K562 (cell line): Measurements from ENCODE around the gene MAGI2. TPM values are rescaled to one million over a fixed set of nuclear protein-coding genes. Genes with fewer than 3 reads are reported as not detected.

ENCODE experiments used
- ATAC-seq: fragments of 200-7000 bp; cut with Tn5 transposase; 3 replicates; pipeline ENCODE4 v1.9.1; 2020; ENCODE audit warnings: moderate library complexity
- BruUV-seq: library from RNA; stranded (reverse); fragments of 400-500 nt; replicated peaks from 2 replicates; lab custom pipeline; 2021; lab: Mats Ljungman, UMichigan
- CTCF ChIA-PET: fragments of 300-600 bp; formaldehyde crosslinking; extraction: SDS; loops from one replicate; lab custom pipeline; 2021; ENCODE audit warnings: low intra/inter-chr PET ratio; lab: Yijun Ruan, JAX
- POLR2A ChIA-PET: fragments of 300-600, 350-650 bp; sonication (Branson Sonifier 250); formaldehyde crosslinking; extraction: SDS; loops from one replicate; lab custom pipeline; 2021; ENCODE audit warnings: antibody characterized with exemption, inconsistent platforms; lab: Yijun Ruan, JAX
- DNase-seq, 4 experiments: peaks; one replicate each; pipeline versions ENCODE4 v3.0.0 to v3.0.0-alpha.2; 2011 to 2018; ENCODE audit warnings: low spot score in 3 of 4, mixed read lengths in 3 of 4; ENCODE audit errors: extremely low read depth in 1 of 4
- FAIRE-seq: peaks from 2 replicates; lab custom pipeline; 2011; peaks lifted over from hg19 to GRCh38; lab: Jason Lieb, UNC
- H2AFZ ChIP-seq: 2 replicates; pipeline ENCODE4 v1.6.0; 2011; ENCODE audit warnings: low read depth, low read length, control low read depth, inconsistent platforms
- H3K27ac ChIP-seq: fragments of 200-600 bp; 3 replicates; pipeline ENCODE4 v1.8.0; 2011; ENCODE audit warnings: low read depth, mild to moderate bottlenecking, control low read depth, inconsistent platforms, low read length, moderate library complexity, mixed read lengths; ENCODE audit errors: extremely low read depth
- H3K27me3 ChIP-seq, 2 experiments: fragments of 300-600 bp in 1 of 2; 2 replicates in 1 of 2; 3 replicates in 1 of 2; pipeline versions ENCODE4 v1.6.0 to v1.8.0; 2011; ENCODE audit warnings: inconsistent platforms in 2 of 2, low read length in 2 of 2, mild to moderate bottlenecking in 1 of 2, mixed read lengths in 1 of 2, moderate library complexity in 1 of 2; ENCODE audit not compliant: control insufficient read depth in 2 of 2, insufficient read depth in 2 of 2
- H3K36me3 ChIP-seq: fragments of 300-600 bp; 3 replicates; pipeline ENCODE4 v1.8.0; 2011; ENCODE audit warnings: mild to moderate bottlenecking, low read length, inconsistent platforms; ENCODE audit not compliant: control insufficient read depth, insufficient read depth
- H3K4me1 ChIP-seq, 2 experiments: fragments of 200-600 bp in 1 of 2; replicated peaks in 1 of 2; 2 replicates in 1 of 2; 3 replicates in 1 of 2; pipeline versions ENCODE4 v1.5.1 to v1.8.0; 2011; ENCODE audit warnings: inconsistent platforms in 2 of 2, low read length in 2 of 2, mild to moderate bottlenecking in 1 of 2, mixed read lengths in 1 of 2, moderate library complexity in 1 of 2; ENCODE audit not compliant: control insufficient read depth in 2 of 2, insufficient read depth in 2 of 2
- H3K4me2 ChIP-seq: 2 replicates; pipeline ENCODE4 v1.6.1; 2011; ENCODE audit warnings: low read length, control low read depth, inconsistent platforms, mixed read lengths; ENCODE audit not compliant: insufficient read depth
- H3K4me3 ChIP-seq: fragments of 200-600 bp; sonication (generic), shearing (Covaris generic); 2 replicates; pipeline ENCODE4 v1.5.1; 2016; ENCODE audit warnings: control low read depth, inconsistent platforms
- H3K79me2 ChIP-seq: fragments of 200-600 bp; 3 replicates; pipeline ENCODE4 v1.8.0; 2011; ENCODE audit warnings: low read length, inconsistent platforms; ENCODE audit not compliant: control insufficient read depth, insufficient read depth
- H3K9ac ChIP-seq, 2 experiments: 2 replicates each; pipeline versions ENCODE4 v1.6.0 to v1.6.1; 2011; ENCODE audit warnings: low read depth in 2 of 2, low read length in 2 of 2, control low read depth in 1 of 2, inconsistent platforms in 1 of 2, mild to moderate bottlenecking in 1 of 2, mixed read lengths in 1 of 2; ENCODE audit not compliant: insufficient read depth in 1 of 2
- H3K9me1 ChIP-seq: one replicate; pipeline ENCODE4 v1.6.0; 2011; ENCODE audit warnings: inconsistent platforms, mild to moderate bottlenecking, low read length, moderate library complexity; ENCODE audit not compliant: control insufficient read depth, insufficient read depth
- H3K9me3 ChIP-seq: replicated peaks from 2 replicates; pipeline ENCODE4 v1.5.1; 2011; ENCODE audit warnings: low read depth, low read length, inconsistent platforms; ENCODE audit not compliant: control insufficient read depth, insufficient read depth
- H4K20me1 ChIP-seq: replicated peaks from 2 replicates; pipeline ENCODE4 v1.6.1; 2011; ENCODE audit warnings: low read length, inconsistent platforms, mixed read lengths; ENCODE audit not compliant: control insufficient read depth, insufficient read depth
- CHCHD3 ChIP-seq: fragments of 250-450 bp; sonication (Bioruptor Pico); IDR thresholded peaks from 2 replicates; pipeline ENCODE4 v2.1.2; 2022; ENCODE audit warnings: mild to moderate bottlenecking
- RAD21 ChIP-seq, 2 experiments: fragments of 250-450 bp in 1 of 2; fragments of 450-650 bp in 1 of 2; sonication (Bioruptor Pico) in 1 of 2; formaldehyde crosslinking in 1 of 2; IDR thresholded peaks in 1 of 2; conservative IDR thresholded peaks in 1 of 2; 2 replicates each; pipeline versions ENCODE4 v1.4.0 to v1.8.0; 2020 to 2022; ENCODE audit warnings: mild to moderate bottlenecking in 2 of 2, moderate library complexity in 1 of 2
- WGBS: fragments of 100-300 bp; shearing (Covaris generic); methylation state at CpG from one replicate; pipeline ENCODE4 v1.1.6; 2016; ENCODE audit warnings: low coverage, mixed read lengths; ENCODE audit not compliant: insufficient coverage; ENCODE audit errors: missing lambda C conversion rate; 5-methylcytosine and 5-hydroxymethylcytosine counted together
- in situ Hi-C: fragments of 300-500 bp; cut with MboI; formaldehyde crosslinking; loops from 4 replicates; pipeline ENCODE4 v1.15.0; 2018; ENCODE audit warnings: inconsistent platforms, mixed read lengths
- intact Hi-C: fragments of 100-400 bp; cut with micrococcal nuclease; formaldehyde crosslinking; loops from 2 replicates; pipeline ENCODE4 v1.14.2; 2022
- polyA plus RNA-seq, 8 experiments: library from polyadenylated mRNA; depleted of rRNA in 4 of 8; stranded (reverse) in 5 of 8; unstranded in 3 of 8; fragments of >200 nt; fragmentation: Nextera tagmentation in 2 of 8; fragmentation: Illumina TruSeq in 1 of 8; extraction: Ambion mirVana in 2 of 8; extraction: Trizol in 1 of 8; gene quantifications; 2 replicates each; pipeline versions ENCODE4 v1.2.1 to v1.2.3, GENCODE V29; 2011 to 2014; ENCODE audit warnings: inconsistent platforms in 1 of 8, missing spikeins in 1 of 8
- total RNA-seq, 7 experiments: library from RNA; depleted of rRNA in 6 of 7; stranded (reverse); fragments of >200 nt in 6 of 7; fragmentation: Illumina TruSeq in 2 of 7; extraction: Trizol in 2 of 7; gene quantifications; 2 replicates each; pipeline versions ENCODE4 v1.2.1 to v1.2.3, GENCODE V29; 2011 to 2021; ENCODE audit warnings: low replicate concordance in 1 of 7
- TF ChIP-seq, protein P1 (sequence below): fragments of 450-650 bp; IDR thresholded peaks from 2 replicates; pipeline ENCODE4 v1.6.1; 2016; ENCODE audit warnings: low read depth

Gene MAGI2
- total and polyA plus RNA-seq, 9 of the 15 experiments (the other 6 are each of a cell fraction or from before 2014, with no cell fraction given), result 0.27 to 1.4 (median 0.70) TPM

DNA sequence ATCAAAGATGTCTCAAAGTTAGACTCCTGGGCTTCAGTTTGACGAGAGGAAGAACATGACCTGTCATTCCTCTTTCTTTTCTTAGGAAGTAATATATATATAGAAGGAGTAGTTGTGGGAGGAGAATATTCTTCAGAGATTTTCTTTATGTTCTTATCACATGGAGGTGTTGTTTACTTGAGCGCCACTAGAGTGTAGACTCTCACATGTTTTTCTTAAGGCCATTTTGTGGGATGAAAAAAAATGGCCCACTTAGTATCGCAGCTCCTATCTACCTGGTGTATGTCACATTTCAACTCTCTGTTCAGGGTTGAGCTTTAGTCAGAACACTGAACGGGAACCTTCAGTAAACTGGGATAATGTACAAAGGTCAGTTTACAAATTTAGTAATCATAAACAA, 1009.7 kb downstream of the MAGI2 start:
- Histone ChIP-seq H4K20me1 (no peaks in the 10 kb centered on the region), H2AFZ (no peak overlapping the region), H3K27ac (no peak overlapping the region), H3K79me2 (no peaks in the 10 kb centered on the region), H3K4me1 (no peaks in the 10 kb centered on the region), H3K36me3 (no peaks in the 10 kb centered on the region), H3K9ac (no peak overlapping the region), H3K4me3 (no peak overlapping the region), H3K9me1 (no peaks in the 10 kb centered on the region), H3K9me3 (no peaks in the 10 kb centered on the region), H3K27me3 (no peaks in the 10 kb centered on the region), H3K4me2 (no peak overlapping the region)
- FAIRE-seq (no peak), ATAC-seq (no peak), DNase-seq (no peak)
- ChIA-PET CTCF (interaction anchor here (0.7 kb wide), 1 partner anchor 52 kb away, joined by 3 read pairs; no protein-coding TSS in a partner anchor), POLR2A (interaction anchor here (0.6 kb wide), 1 partner anchor 70 kb away, joined by 3 read pairs; no protein-coding TSS in a partner anchor)
- in situ Hi-C loops (no loop called here), intact Hi-C loops (no loop called here)
- no TSS peak for BruUV-seq
- WGBS, result 1% methylated on average over 4 of the region's 4 CpGs
- TF ChIP-seq, protein P1, sequence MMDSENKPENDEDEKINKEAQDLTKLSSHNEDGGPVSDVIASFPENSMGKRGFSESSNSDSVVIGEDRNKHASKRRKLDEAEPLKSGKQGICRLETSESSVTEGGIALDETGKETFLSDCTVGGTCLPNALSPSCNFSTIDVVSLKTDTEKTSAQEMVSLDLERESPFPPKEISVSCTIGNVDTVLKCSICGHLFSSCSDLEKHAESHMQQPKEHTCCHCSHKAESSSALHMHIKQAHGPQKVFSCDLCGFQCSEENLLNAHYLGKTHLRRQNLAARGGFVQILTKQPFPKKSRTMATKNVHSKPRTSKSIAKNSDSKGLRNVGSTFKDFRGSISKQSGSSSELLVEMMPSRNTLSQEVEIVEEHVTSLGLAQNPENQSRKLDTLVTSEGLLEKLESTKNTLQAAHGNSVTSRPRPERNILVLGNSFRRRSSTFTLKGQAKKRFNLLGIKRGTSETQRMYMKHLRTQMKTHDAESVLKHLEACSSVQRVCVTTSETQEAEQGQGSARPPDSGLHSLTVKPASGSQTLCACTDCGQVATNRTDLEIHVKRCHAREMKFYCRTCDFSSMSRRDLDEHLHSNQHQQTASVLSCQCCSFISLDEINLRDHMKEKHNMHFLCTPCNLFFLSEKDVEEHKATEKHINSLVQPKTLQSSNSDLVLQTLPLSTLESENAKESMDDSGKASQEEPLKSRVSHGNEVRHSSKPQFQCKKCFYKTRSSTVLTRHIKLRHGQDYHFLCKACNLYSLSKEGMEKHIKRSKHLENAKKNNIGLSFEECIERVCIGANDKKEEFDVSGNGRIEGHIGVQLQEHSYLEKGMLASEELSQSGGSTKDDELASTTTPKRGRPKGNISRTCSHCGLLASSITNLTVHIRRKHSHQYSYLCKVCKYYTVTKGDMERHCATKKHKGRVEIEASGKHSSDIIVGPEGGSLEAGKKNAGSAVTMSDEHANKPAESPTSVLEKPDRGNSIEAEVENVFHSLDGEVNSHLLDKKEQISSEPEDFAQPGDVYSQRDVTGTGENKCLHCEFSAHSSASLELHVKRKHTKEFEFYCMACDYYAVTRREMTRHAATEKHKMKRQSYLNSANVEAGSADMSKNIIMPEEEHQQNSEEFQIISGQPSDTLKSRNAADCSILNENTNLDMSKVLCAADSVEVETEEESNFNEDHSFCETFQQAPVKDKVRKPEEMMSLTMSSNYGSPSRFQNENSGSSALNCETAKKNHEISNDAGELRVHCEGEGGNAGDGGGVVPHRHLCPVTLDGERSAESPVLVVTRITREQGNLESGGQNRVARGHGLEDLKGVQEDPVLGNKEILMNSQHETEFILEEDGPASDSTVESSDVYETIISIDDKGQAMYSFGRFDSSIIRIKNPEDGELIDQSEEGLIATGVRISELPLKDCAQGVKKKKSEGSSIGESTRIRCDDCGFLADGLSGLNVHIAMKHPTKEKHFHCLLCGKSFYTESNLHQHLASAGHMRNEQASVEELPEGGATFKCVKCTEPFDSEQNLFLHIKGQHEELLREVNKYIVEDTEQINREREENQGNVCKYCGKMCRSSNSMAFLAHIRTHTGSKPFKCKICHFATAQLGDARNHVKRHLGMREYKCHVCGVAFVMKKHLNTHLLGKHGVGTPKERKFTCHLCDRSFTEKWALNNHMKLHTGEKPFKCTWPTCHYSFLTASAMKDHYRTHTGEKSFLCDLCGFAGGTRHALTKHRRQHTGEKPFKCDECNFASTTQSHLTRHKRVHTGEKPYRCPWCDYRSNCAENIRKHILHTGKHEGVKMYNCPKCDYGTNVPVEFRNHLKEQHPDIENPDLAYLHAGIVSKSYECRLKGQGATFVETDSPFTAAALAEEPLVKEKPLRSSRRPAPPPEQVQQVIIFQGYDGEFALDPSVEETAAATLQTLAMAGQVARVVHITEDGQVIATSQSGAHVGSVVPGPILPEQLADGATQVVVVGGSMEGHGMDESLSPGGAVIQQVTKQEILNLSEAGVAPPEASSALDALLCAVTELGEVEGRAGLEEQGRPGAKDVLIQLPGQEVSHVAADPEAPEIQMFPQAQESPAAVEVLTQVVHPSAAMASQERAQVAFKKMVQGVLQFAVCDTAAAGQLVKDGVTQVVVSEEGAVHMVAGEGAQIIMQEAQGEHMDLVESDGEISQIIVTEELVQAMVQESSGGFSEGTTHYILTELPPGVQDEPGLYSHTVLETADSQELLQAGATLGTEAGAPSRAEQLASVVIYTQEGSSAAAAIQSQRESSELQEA, result no peak
- TF ChIP-seq CHCHD3 (CRISPR knock-in tag) (no peak), RAD21 (CRISPR knock-in tag; conservative IDR thresholded peaks at IDR 0.05 in 1 of 2, IDR thresholded peaks at IDR 0.05 in 1 of 2) (0 out of 4 replicates have a peak, but pooled peaks of 1 of the 2 experiments have one; percentile 8)
